ENCODE results near the gene TMA7B. TPM values are rescaled to one million over a fixed set of nuclear protein-coding genes. Genes with fewer than 3 reads are reported as not detected.

TMA7B gene
- total RNA-seq, 1 donor from 2014 or later, result 0.52 TPM

DNA sequence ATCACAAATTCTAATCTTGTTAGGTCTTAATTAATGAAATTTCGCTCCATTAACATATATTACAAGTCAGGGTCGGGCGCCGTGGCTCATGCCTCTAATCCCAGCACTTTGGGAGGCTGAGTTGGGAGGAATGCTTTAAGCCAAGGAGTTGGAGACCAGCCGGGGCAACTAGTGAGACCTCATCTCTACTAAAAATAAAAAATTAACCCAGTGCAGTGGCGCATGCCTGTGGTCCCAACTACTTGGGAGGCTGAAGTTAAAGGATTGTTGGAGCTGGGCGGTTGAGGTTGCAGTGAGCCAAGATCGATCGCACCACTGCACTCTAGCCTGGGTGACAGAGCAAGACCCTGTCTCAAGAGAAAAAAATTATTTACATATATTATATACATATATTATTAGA, 1.9 kb downstream of the TMA7B start:
- Histone ChIP-seq H3K36me3 (ENCODE audit: control insufficient read depth in 3 of 3, insufficient read depth in 3 of 3, low read length in 3 of 3) (no peaks in the 10 kb centered on the region), H3K4me1 (ENCODE audit: control insufficient read depth in 3 of 3, insufficient read depth in 3 of 3, low read length in 3 of 3) (no peaks in the 10 kb centered on the region), H3K9me3 (ENCODE audit: control insufficient read depth in 3 of 3, low read length in 3 of 3) (no peaks in the 10 kb centered on the region), H3K27me3 (ENCODE audit: control insufficient read depth in 3 of 3, insufficient read depth in 3 of 3, low read length in 3 of 3) (peaks cover 0 to 15% (median 0%) of the 10 kb centered on the region in 3 donors), H3K4me3 (ENCODE audit: low read length in 3 of 3) (no peak overlapping the region), H3K27ac (ENCODE audit: low read depth, low read length) (no peak overlapping the region), H3K9ac (ENCODE audit: low read depth in 1 of 3, low read length in 3 of 3) (no peak overlapping the region)

DNA sequence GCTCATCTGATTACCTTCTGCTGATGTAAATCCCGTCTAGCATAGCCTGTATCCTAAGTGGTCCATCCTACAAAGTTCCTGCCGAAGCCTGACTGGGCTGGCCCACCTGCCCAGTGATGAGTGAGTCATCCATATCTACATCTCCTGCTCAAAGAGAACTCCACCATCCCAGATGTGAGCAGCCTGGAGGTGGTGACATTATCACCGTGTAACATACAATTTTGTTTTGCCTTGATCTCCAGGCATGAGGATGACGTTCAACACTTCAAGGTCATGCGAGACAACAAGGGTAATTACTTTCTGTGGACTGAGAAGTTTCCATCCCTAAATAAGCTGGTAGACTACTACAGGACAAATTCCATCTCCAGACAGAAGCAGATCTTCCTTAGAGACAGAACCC, 5.6 kb downstream of the TMA7B start:
- no peaks in the 10 kb centered on the region for H3K36me3 ChIP-seq (ENCODE audit: control insufficient read depth in 3 of 3, insufficient read depth in 3 of 3, low read length in 3 of 3)
- no peak overlapping the region for H3K27ac ChIP-seq (ENCODE audit: low read depth, low read length)

DNA sequence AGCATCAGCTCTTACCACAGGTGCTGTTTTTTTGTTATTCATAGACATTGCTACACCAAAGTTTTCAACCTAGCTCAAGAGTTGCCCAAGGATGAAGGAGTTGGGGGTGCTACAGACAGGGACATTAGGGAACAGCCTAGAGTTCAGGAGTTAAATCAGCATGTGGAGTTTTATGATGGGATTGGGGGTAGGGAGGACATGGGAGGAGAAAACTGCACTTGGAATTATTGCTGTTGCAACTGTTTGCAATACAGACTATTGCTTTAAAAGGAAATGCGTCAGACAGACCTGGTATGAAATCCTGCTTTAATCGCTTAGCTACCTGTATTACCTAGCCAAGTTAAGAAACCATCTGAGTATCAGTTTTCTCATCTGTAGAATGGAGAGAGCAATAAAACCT, 6.3 kb downstream of the TMA7B start:
- peaks cover 0 to 14% (median 6%) of the 10 kb centered on the region in 3 donors for H3K4me1 ChIP-seq (ENCODE audit: control insufficient read depth in 3 of 3, insufficient read depth in 3 of 3, low read length in 3 of 3)
- H3K4me3 ChIP-seq (ENCODE audit: low read length in 3 of 3), result no peak overlapping the region
- H3K9ac ChIP-seq (ENCODE audit: low read depth in 1 of 3, low read length in 3 of 3), result no peak overlapping the region
- H3K27me3 ChIP-seq (ENCODE audit: control insufficient read depth in 3 of 3, insufficient read depth in 3 of 3, low read length in 3 of 3), result peaks cover 7 to 14% (median 14%) of the 10 kb centered on the region in 3 donors
- H3K9me3 ChIP-seq (ENCODE audit: control insufficient read depth in 3 of 3, low read length in 3 of 3), result no peaks in the 10 kb centered on the region
- H3K36me3 ChIP-seq (ENCODE audit: control insufficient read depth in 3 of 3, insufficient read depth in 3 of 3, low read length in 3 of 3), result no peaks in the 10 kb centered on the region
- H3K27ac ChIP-seq (ENCODE audit: low read depth, low read length), result no peak overlapping the region

More for the DNA sequence above, 5.6 kb downstream of the TMA7B start:
- Histone ChIP-seq H3K9ac (ENCODE audit: low read depth in 1 of 3, low read length in 3 of 3) (no peak overlapping the region), H3K4me1 (ENCODE audit: control insufficient read depth in 3 of 3, insufficient read depth in 3 of 3, low read length in 3 of 3) (peaks cover 0 to 14% (median 6%) of the 10 kb centered on the region in 3 donors), H3K27me3 (ENCODE audit: control insufficient read depth in 3 of 3, insufficient read depth in 3 of 3, low read length in 3 of 3) (peaks cover 5 to 14% (median 9%) of the 10 kb centered on the region in 3 donors), H3K4me3 (ENCODE audit: low read length in 3 of 3) (no peak overlapping the region), H3K9me3 (ENCODE audit: control insufficient read depth in 3 of 3, low read length in 3 of 3) (no peaks in the 10 kb centered on the region)

DNA sequence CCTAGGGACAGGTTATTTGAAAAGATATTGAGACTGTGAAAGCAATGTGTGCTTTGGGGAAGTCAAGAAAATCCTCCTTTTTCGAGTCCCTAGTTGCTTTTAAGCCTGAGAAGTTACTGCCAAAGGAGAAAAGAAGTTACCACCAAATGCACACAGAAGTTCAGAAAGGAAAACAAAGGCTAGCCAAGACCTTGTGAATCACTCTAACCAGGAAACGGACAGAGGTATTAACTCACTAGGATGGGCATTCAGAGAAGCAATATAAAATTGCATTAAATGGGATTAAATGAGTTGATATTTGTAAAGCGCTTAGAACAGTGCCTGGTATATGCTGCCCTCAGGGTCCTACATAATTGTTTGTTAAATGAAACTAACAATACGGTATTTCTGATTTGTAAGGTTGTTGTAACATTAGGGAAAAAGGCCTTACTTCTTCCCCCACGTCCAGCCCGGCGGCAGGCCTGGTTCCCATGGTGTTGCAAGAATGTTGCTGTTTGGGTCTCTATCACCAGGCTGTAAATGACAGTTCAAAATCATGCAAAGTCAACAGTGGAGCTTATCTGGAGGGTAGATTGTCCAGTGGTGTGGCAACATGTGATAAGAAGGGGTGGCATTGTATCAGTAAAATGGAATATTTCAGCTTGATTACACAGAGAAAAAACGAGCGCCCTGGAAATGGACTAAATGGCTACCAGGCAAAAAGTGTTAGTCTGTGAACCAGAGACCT, 7.1 kb downstream of the TMA7B start:
- Histone ChIP-seq H3K36me3 (ENCODE audit: control insufficient read depth in 3 of 3, insufficient read depth in 3 of 3, low read length in 3 of 3) (no peaks in the 10 kb centered on the region), H3K4me3 (ENCODE audit: low read length in 3 of 3) (no peak overlapping the region), H3K9me3 (ENCODE audit: control insufficient read depth in 3 of 3, low read length in 3 of 3) (no peaks in the 10 kb centered on the region), H3K9ac (ENCODE audit: low read depth in 1 of 3, low read length in 3 of 3) (no peak overlapping the region), H3K4me1 (ENCODE audit: control insufficient read depth in 3 of 3, insufficient read depth in 3 of 3, low read length in 3 of 3) (peaks cover 0 to 14% (median 6%) of the 10 kb centered on the region in 3 donors), H3K27me3 (ENCODE audit: control insufficient read depth in 3 of 3, insufficient read depth in 3 of 3, low read length in 3 of 3) (peaks cover 15 to 21% (median 16%) of the 10 kb centered on the region in 3 donors), H3K27ac (ENCODE audit: low read depth, low read length) (no peak overlapping the region)

DNA sequence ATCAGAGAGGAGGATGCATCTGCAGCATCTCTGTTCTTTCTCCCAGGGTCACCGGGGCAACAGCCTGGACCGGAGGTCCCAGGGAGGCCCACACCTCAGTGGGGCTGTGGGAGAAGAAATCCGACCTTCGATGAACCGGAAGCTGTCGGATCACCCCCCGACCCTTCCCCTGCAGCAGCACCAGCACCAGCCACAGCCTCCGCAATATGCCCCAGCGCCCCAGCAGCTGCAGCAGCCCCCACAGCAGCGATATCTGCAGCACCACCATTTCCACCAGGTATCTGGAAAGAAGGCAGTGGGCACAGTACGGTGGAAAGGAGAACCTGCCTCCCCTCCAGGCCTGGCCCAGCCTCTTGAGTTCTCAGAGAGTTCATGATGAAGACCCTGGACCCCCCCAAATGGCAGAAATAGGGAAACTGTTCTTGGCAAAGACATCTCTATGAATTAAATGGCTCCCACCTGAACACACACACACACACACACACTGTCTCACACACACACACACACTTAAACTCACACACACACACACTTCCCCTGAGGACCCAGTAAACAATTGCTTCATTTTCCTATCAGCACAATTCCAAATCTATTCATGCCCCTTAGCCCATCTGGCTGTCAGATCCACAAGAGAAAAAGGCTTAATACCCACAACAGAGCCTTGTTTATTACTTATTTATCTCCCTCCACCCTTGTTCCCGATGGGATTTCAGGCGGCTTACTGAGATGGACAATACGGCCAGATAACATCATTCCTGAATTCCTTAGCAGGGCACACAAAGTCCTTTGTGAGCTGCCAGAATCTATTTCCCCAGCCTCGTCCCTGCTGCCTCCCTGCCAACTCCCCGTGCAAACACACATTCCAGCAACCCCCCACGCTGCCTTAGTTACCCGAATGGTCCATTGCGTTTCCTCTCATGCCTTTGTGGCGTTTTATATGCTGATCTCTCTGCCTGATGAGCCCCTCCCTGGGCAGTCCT, 8.1 kb downstream of the TMA7B start:
- no peaks in the 10 kb centered on the region for H3K36me3 ChIP-seq (ENCODE audit: control insufficient read depth in 3 of 3, insufficient read depth in 3 of 3, low read length in 3 of 3)
- H3K27me3 ChIP-seq (ENCODE audit: control insufficient read depth in 3 of 3, insufficient read depth in 3 of 3, low read length in 3 of 3), result peaks cover 25% of the 10 kb centered on the region in 3 donors
- no peaks in the 10 kb centered on the region for H3K9me3 ChIP-seq (ENCODE audit: control insufficient read depth in 3 of 3, low read length in 3 of 3)
- H3K4me3 ChIP-seq (ENCODE audit: low read length in 3 of 3), result no peak overlapping the region
- peaks cover 0 to 14% (median 6%) of the 10 kb centered on the region in 3 donors for H3K4me1 ChIP-seq (ENCODE audit: control insufficient read depth in 3 of 3, insufficient read depth in 3 of 3, low read length in 3 of 3)
- no peak overlapping the region for H3K27ac ChIP-seq (ENCODE audit: low read depth, low read length)
- H3K9ac ChIP-seq (ENCODE audit: low read depth in 1 of 3, low read length in 3 of 3), result no peak overlapping the region

DNA sequence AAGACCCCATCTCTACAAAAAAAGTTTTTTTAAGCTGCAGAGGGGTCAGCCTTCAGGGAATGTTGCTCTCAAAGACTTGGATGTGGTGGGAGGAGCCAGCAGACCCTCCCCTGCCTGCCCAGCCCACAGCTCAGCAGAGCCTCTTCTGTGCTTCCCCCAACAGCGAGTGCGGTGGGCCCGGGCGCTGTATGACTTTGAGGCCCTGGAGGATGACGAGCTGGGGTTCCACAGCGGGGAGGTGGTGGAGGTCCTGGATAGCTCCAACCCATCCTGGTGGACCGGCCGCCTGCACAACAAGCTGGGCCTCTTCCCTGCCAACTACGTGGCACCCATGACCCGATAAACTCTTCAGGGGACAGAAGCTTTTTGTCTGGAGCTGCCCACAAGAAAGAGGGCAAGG, 10.5 kb downstream of the TMA7B start:
- no peaks in the 10 kb centered on the region for H3K9me3 ChIP-seq (ENCODE audit: control insufficient read depth in 3 of 3, low read length in 3 of 3)
- no peak overlapping the region for H3K27ac ChIP-seq (ENCODE audit: low read depth, low read length)
- H3K27me3 ChIP-seq (ENCODE audit: control insufficient read depth in 3 of 3, insufficient read depth in 3 of 3, low read length in 3 of 3), result peaks cover 32 to 37% (median 37%) of the 10 kb centered on the region in 3 donors
- no peak overlapping the region for H3K4me3 ChIP-seq (ENCODE audit: low read length in 3 of 3)
- H3K36me3 ChIP-seq (ENCODE audit: control insufficient read depth in 3 of 3, insufficient read depth in 3 of 3, low read length in 3 of 3), result no peaks in the 10 kb centered on the region
- no peak overlapping the region for H3K9ac ChIP-seq (ENCODE audit: low read depth in 1 of 3, low read length in 3 of 3)
- peaks cover 0 to 16% (median 6%) of the 10 kb centered on the region in 3 donors for H3K4me1 ChIP-seq (ENCODE audit: control insufficient read depth in 3 of 3, insufficient read depth in 3 of 3, low read length in 3 of 3)

DNA sequence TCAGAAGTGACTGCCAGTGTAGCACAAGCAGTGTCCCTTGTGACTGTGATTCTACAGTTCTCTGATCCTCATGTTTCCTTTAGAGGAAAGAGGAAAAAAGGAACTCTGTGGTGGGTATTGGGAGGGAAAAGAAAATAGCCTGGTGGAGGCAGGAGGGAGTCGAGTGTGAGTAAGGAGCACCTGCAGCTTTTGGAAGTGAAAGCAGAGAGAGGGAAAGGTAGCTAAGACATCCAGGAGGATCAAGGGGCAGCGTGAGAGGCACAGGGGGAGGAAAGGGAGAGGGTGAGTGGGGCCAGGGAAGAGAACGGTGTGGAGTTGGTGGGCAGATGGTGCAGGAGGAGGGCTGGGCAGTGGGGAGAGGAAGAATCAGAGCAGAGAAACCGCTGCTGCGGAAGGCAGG, 12.4 kb downstream of the TMA7B start:
- no peak overlapping the region for H3K27ac ChIP-seq (ENCODE audit: low read depth, low read length)
- H3K27me3 ChIP-seq (ENCODE audit: control insufficient read depth in 3 of 3, insufficient read depth in 3 of 3, low read length in 3 of 3), result peaks cover 46 to 53% (median 47%) of the 10 kb centered on the region in 3 donors

DNA sequence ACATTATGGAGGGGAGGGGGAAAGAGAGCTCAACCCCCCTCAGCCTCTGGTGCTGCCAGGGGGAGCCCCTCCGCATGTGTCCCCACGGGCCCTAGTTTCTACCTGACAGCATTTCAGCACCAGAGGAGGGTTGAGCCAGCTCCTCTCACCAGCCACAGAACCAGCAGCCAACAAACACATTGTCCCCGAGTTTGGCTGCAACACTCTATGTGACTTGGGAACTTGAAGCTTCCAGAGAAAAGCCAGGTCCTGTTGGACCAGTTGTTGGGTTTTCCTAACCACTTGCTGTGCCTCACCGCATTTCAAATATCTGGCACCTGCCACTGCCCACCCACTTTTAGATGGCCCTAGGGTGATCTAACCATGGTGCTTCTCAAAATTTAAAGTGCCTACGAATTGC, 13.5 kb downstream of the TMA7B start:
- Histone ChIP-seq H3K27me3 (ENCODE audit: control insufficient read depth in 3 of 3, insufficient read depth in 3 of 3, low read length in 3 of 3) (peaks cover 45 to 47% (median 47%) of the 10 kb centered on the region in 3 donors), H3K4me1 (ENCODE audit: control insufficient read depth in 3 of 3, insufficient read depth in 3 of 3, low read length in 3 of 3) (peaks cover 0 to 7% (median 2%) of the 10 kb centered on the region in 3 donors), H3K4me3 (ENCODE audit: low read length in 3 of 3) (no peak overlapping the region), H3K9me3 (ENCODE audit: control insufficient read depth in 3 of 3, low read length in 3 of 3) (no peaks in the 10 kb centered on the region), H3K9ac (ENCODE audit: low read depth in 1 of 3, low read length in 3 of 3) (no peak overlapping the region), H3K36me3 (ENCODE audit: control insufficient read depth in 3 of 3, insufficient read depth in 3 of 3, low read length in 3 of 3) (no peaks in the 10 kb centered on the region), H3K27ac (ENCODE audit: low read depth, low read length) (no peak overlapping the region)

More for the DNA sequence above, 12.4 kb downstream of the TMA7B start:
- H3K4me3 ChIP-seq (ENCODE audit: low read length in 3 of 3), result no peak overlapping the region
- no peak overlapping the region for H3K9ac ChIP-seq (ENCODE audit: low read depth in 1 of 3, low read length in 3 of 3)
- H3K9me3 ChIP-seq (ENCODE audit: control insufficient read depth in 3 of 3, low read length in 3 of 3), result no peaks in the 10 kb centered on the region
- peaks cover 0 to 16% (median 6%) of the 10 kb centered on the region in 3 donors for H3K4me1 ChIP-seq (ENCODE audit: control insufficient read depth in 3 of 3, insufficient read depth in 3 of 3, low read length in 3 of 3)
- no peaks in the 10 kb centered on the region for H3K36me3 ChIP-seq (ENCODE audit: control insufficient read depth in 3 of 3, insufficient read depth in 3 of 3, low read length in 3 of 3)

DNA sequence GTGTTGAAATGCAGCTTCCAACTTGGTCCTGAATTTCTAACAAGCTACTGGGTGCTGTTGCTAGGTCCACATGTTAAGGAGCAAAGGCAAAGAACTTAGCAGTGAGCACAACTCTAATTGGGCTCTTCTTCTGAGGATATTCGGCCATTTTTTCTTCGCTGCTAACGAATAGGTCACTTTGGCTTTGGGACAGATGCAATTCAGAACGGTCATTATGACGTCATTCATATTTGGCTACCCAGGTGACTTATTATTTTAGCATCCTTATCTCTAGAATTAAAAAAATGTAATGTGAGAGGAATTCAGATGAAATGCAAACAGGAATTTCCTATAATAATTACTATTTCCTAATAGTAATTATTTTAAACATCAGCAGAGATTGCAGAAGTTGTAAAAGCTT, 13.9 kb downstream of the TMA7B start:
- H3K4me3 ChIP-seq (ENCODE audit: low read length in 3 of 3), result no peak overlapping the region
- no peak overlapping the region for H3K27ac ChIP-seq (ENCODE audit: low read depth, low read length)
- H3K27me3 ChIP-seq (ENCODE audit: control insufficient read depth in 3 of 3, insufficient read depth in 3 of 3, low read length in 3 of 3), result peaks cover 42 to 49% (median 43%) of the 10 kb centered on the region in 3 donors

More for the DNA sequence above, 13.9 kb downstream of the TMA7B start:
- Histone ChIP-seq H3K9ac (ENCODE audit: low read depth in 1 of 3, low read length in 3 of 3) (no peak overlapping the region), H3K36me3 (ENCODE audit: control insufficient read depth in 3 of 3, insufficient read depth in 3 of 3, low read length in 3 of 3) (no peaks in the 10 kb centered on the region), H3K4me1 (ENCODE audit: control insufficient read depth in 3 of 3, insufficient read depth in 3 of 3, low read length in 3 of 3) (peaks cover 0 to 4% (median 0%) of the 10 kb centered on the region in 3 donors), H3K9me3 (ENCODE audit: control insufficient read depth in 3 of 3, low read length in 3 of 3) (no peaks in the 10 kb centered on the region)
